Activated CD4-positive, alpha-beta T cell treated with anti-CD3 and anti-CD28 coated beads for 36 hours (primary cell): ENCODE data around the gene GADL1. TPM values are rescaled to one million over a fixed set of nuclear protein-coding genes. Genes with fewer than 3 reads are reported as not detected.

Source experiments
- ATAC-seq: fragments of 200-7000 bp; cut with Tn5 transposase; one replicate; pipeline ENCODE4 v1.10.0; 2021; ENCODE audit warnings: mild to moderate bottlenecking, moderate library complexity
- CTCF ChIA-PET: fragments of 350-600 bp; sonication (Branson Sonifier 250); formaldehyde crosslinking; loops from one replicate; lab custom pipeline; 2021; ENCODE audit warnings: antibody characterized with exemption; lab: Charles Lee
- POLR2A ChIA-PET: fragments of 350-600 bp; sonication (Branson Sonifier 250); formaldehyde crosslinking; loops from one replicate; lab custom pipeline; 2021; ENCODE audit warnings: antibody characterized with exemption, inconsistent platforms; lab: Charles Lee
- DNase-seq: peaks from one replicate; pipeline ENCODE4 v3.0.0-alpha.2; 2020
- H3K27ac Mint-ChIP-seq: one replicate; pipeline ENCODE4 v1.8.0; 2021; ENCODE audit warnings: mixed read lengths
- H3K27me3 Mint-ChIP-seq: one replicate; pipeline ENCODE4 v1.8.0; 2021; ENCODE audit warnings: mixed read lengths
- H3K36me3 Mint-ChIP-seq: one replicate; pipeline ENCODE4 v1.8.0; 2021; ENCODE audit warnings: low read depth, mixed read lengths
- H3K4me1 Mint-ChIP-seq: one replicate; pipeline ENCODE4 v1.8.0; 2021; ENCODE audit warnings: mixed read lengths
- H3K4me3 Mint-ChIP-seq: one replicate; pipeline ENCODE4 v1.8.0; 2021; ENCODE audit warnings: mild to moderate bottlenecking, moderate library complexity, mixed read lengths
- H3K9me3 Mint-ChIP-seq: one replicate; pipeline ENCODE4 v1.8.0; 2021; ENCODE audit warnings: low read depth, mixed read lengths
- intact Hi-C, 2 experiments: fragments of 100-400 bp; cut with DNase I in 1 of 2; cut with micrococcal nuclease in 1 of 2; formaldehyde crosslinking; loops; one replicate each; pipeline versions ENCODE4 v1.14.2 to v1.15.1; 2022 to 2024; cut with DNase I, micrococcal nuclease
- total RNA-seq, 2 experiments: library from RNA; stranded (reverse); gene quantifications; one replicate each; pipeline ENCODE4 v1.2.3, GENCODE V29; 2021

The GADL1 gene
- total RNA-seq, 2 experiments from 2014 or later, result not detected

GRCh38 chr3:30741889-30742288 is 152.6 kb downstream of the GADL1 start:
- no peak for ATAC-seq
- Mint-ChIP-seq H3K36me3 (no peaks in the 10 kb centered on the region), H3K9me3 (no peaks in the 10 kb centered on the region), H3K27ac (no peak overlapping the region), H3K4me3 (no peak overlapping the region), H3K27me3 (no peaks in the 10 kb centered on the region), H3K4me1 (peaks cover 34% of the 10 kb centered on the region)
- no peak for DNase-seq
- CTCF ChIA-PET, result interaction anchor here (1.5 kb wide), 1 partner anchor 10 kb away, joined by 8 read pairs; no protein-coding TSS in a partner anchor
- POLR2A ChIA-PET, result no interaction called here
- intact Hi-C loops, result loop anchor here in 1 of 2 experiments (10.0 kb wide), 1 partner anchor 397 kb away; no protein-coding TSS in a partner anchor

- ATAC-seq (peak; percentile 67), DNase-seq (no peak)
- CTCF ChIA-PET, result interaction anchor here (1.4 kb wide), 1 partner anchor 20 kb away, joined by 3 read pairs; no protein-coding TSS in a partner anchor
- Mint-ChIP-seq H3K4me1 (peaks cover 39% of the 10 kb centered on the region), H3K4me3 (no peak overlapping the region), H3K27me3 (no peaks in the 10 kb centered on the region), H3K36me3 (no peaks in the 10 kb centered on the region), H3K27ac (peak overlapping the region; percentile 26), H3K9me3 (no peaks in the 10 kb centered on the region)
- POLR2A ChIA-PET, result no interaction called here
- intact Hi-C loops, result no loop called here
These were observed 155.9 kb downstream of the GADL1 start for GRCh38 chr3:30738605-30739004.

GRCh38 chr3:30737743-30738499 is 156.5 kb downstream of the GADL1 start:
- ChIA-PET CTCF (interaction anchor here (1.4 to 1.6 kb wide), 2 partner anchors 10 to 19 kb away, joined by 3 read pairs; no protein-coding TSS in a partner anchor), POLR2A (interaction anchor here (0.7 kb wide), 1 partner anchor 71 kb away, joined by 3 read pairs; no protein-coding TSS in a partner anchor)
- Mint-ChIP-seq H3K9me3 (no peaks in the 10 kb centered on the region), H3K27me3 (no peaks in the 10 kb centered on the region), H3K4me3 (no peak overlapping the region), H3K4me1 (peaks cover 37% of the 10 kb centered on the region), H3K36me3 (no peaks in the 10 kb centered on the region), H3K27ac (peak overlapping the region; percentile 26)
- intact Hi-C loops, result no loop called here
- DNase-seq (no peak), ATAC-seq (peak; percentile 79)

- intact Hi-C loops, result no loop called here
- no peak for ATAC-seq
- no peak for DNase-seq
- ChIA-PET CTCF (interaction anchor here (0.8 to 1.3 kb wide), 2 partner anchors 27 to 32 kb away, joined by 3 to 6 read pairs; no protein-coding TSS in a partner anchor), POLR2A (interaction anchor here (1.1 kb wide), 1 partner anchor 76 kb away, joined by 4 read pairs; no protein-coding TSS in a partner anchor)
- Mint-ChIP-seq H3K27ac (no peak overlapping the region), H3K36me3 (no peaks in the 10 kb centered on the region), H3K4me3 (no peak overlapping the region), H3K9me3 (no peaks in the 10 kb centered on the region), H3K27me3 (no peaks in the 10 kb centered on the region), H3K4me1 (peaks cover 59% of the 10 kb centered on the region)
These were observed 160.8 kb downstream of the GADL1 start for GRCh38 chr3:30733696-30734095.

GRCh38 chr3:30733209-30733608 is 161.3 kb downstream of the GADL1 start:
- no peaks in the 10 kb centered on the region for H3K27me3 Mint-ChIP-seq
- ChIA-PET CTCF (interaction anchor here (0.8 to 1.3 kb wide), 2 partner anchors 26 to 32 kb away, joined by 3 to 6 read pairs; no protein-coding TSS in a partner anchor), POLR2A (no interaction called here)
- no peaks in the 10 kb centered on the region for H3K9me3 Mint-ChIP-seq
- H3K27ac Mint-ChIP-seq, result no peak overlapping the region
- peaks cover 54% of the 10 kb centered on the region for H3K4me1 Mint-ChIP-seq
- H3K4me3 Mint-ChIP-seq, result no peak overlapping the region
- H3K36me3 Mint-ChIP-seq, result no peaks in the 10 kb centered on the region
- ATAC-seq (no peak), DNase-seq (no peak)
- intact Hi-C loops, result no loop called here

- Mint-ChIP-seq H3K27ac (no peak overlapping the region), H3K9me3 (no peaks in the 10 kb centered on the region), H3K36me3 (no peaks in the 10 kb centered on the region), H3K4me3 (no peak overlapping the region), H3K27me3 (no peaks in the 10 kb centered on the region), H3K4me1 (peaks cover 45% of the 10 kb centered on the region)
- CTCF ChIA-PET, result interaction anchor here (1.4 to 1.5 kb wide), 2 partner anchors 12 to 25 kb away, joined by 3 to 4 read pairs; no protein-coding TSS in a partner anchor
- POLR2A ChIA-PET, result no interaction called here
- ATAC-seq (no peak), DNase-seq (no peak)
- intact Hi-C loops, result no loop called here
These were observed 163.5 kb downstream of the GADL1 start for GRCh38 chr3:30730967-30731366.

- Mint-ChIP-seq H3K4me3 (no peak overlapping the region), H3K27ac (no peak overlapping the region), H3K27me3 (no peaks in the 10 kb centered on the region), H3K9me3 (no peaks in the 10 kb centered on the region), H3K36me3 (no peaks in the 10 kb centered on the region), H3K4me1 (peaks cover 45% of the 10 kb centered on the region)
- DNase-seq, result no peak
- intact Hi-C loops, result no loop called here
- ChIA-PET POLR2A (no interaction called here), CTCF (interaction anchor here (0.9 kb wide), 1 partner anchor 14 kb away, joined by 3 read pairs; no protein-coding TSS in a partner anchor)
- ATAC-seq, result no peak
These were observed 164.5 kb downstream of the GADL1 start for GRCh38 chr3:30729936-30730335.

GRCh38 chr3:30729512-30729911 is 164.9 kb downstream of the GADL1 start:
- ChIA-PET POLR2A (no interaction called here), CTCF (interaction anchor here (0.9 kb wide), 1 partner anchor 14 kb away, joined by 3 read pairs; no protein-coding TSS in a partner anchor)
- no peak overlapping the region for H3K4me3 Mint-ChIP-seq
- no peaks in the 10 kb centered on the region for H3K9me3 Mint-ChIP-seq
- H3K4me1 Mint-ChIP-seq, result peaks cover 41% of the 10 kb centered on the region
- DNase-seq, result no peak
- intact Hi-C loops, result no loop called here
- H3K27me3 Mint-ChIP-seq, result no peaks in the 10 kb centered on the region
- no peaks in the 10 kb centered on the region for H3K36me3 Mint-ChIP-seq
- H3K27ac Mint-ChIP-seq, result no peak overlapping the region
- peak; percentile 58 for ATAC-seq

- Mint-ChIP-seq H3K4me3 (no peak overlapping the region), H3K27me3 (no peaks in the 10 kb centered on the region), H3K27ac (no peak overlapping the region), H3K9me3 (no peaks in the 10 kb centered on the region), H3K36me3 (no peaks in the 10 kb centered on the region), H3K4me1 (peaks cover 31% of the 10 kb centered on the region)
- POLR2A ChIA-PET, result no interaction called here
- intact Hi-C loops, result no loop called here
- ATAC-seq (no peak), DNase-seq (no peak)
- CTCF ChIA-PET, result interaction anchor here (1.4 kb wide), 1 partner anchor 24 kb away, joined by 3 read pairs; no protein-coding TSS in a partner anchor
These were observed 166.3 kb downstream of the GADL1 start for GRCh38 chr3:30728143-30728542.

- intact Hi-C loops, result no loop called here
- H3K4me1 Mint-ChIP-seq, result peaks cover 10% of the 10 kb centered on the region
- H3K9me3 Mint-ChIP-seq, result no peaks in the 10 kb centered on the region
- DNase-seq (no peak), ATAC-seq (no peak)
- no peaks in the 10 kb centered on the region for H3K27me3 Mint-ChIP-seq
- no peak overlapping the region for H3K4me3 Mint-ChIP-seq
- POLR2A ChIA-PET, result no interaction called here
- CTCF ChIA-PET, result interaction anchor here (1.1 kb wide), 1 partner anchor 30 kb away, joined by 4 read pairs; no protein-coding TSS in a partner anchor
- no peaks in the 10 kb centered on the region for H3K36me3 Mint-ChIP-seq
- no peak overlapping the region for H3K27ac Mint-ChIP-seq
These were observed 169.6 kb downstream of the GADL1 start for GRCh38 chr3:30724863-30725262.

GRCh38 chr3:30723211-30723610 is 171.2 kb downstream of the GADL1 start:
- DNase-seq (no peak), ATAC-seq (no peak)
- H3K36me3 Mint-ChIP-seq, result no peaks in the 10 kb centered on the region
- no peaks in the 10 kb centered on the region for H3K4me1 Mint-ChIP-seq
- no peaks in the 10 kb centered on the region for H3K27me3 Mint-ChIP-seq
- H3K9me3 Mint-ChIP-seq, result no peaks in the 10 kb centered on the region
- CTCF ChIA-PET, result interaction anchor here (0.6 to 1.6 kb wide), 4 partner anchors 10 to 1114 kb away, joined by 3 to 5 read pairs (median 3); no protein-coding TSS in a partner anchor
- intact Hi-C loops, result no loop called here
- H3K4me3 Mint-ChIP-seq, result no peak overlapping the region
- H3K27ac Mint-ChIP-seq, result no peak overlapping the region
- POLR2A ChIA-PET, result no interaction called here
